ENCODE results near the gene SART3. TPM values are rescaled to one million over a fixed set of nuclear protein-coding genes. Genes with fewer than 3 reads are reported as not detected.
"Not testable (repeated sequence)": the region's sequence is repeated elsewhere in the genome, so short reads cannot be mapped to it uniquely, and the experiment has no call there.

SART3 gene
- total and polyA plus RNA-seq, 2 experiments from 2014 or later, result 23.2 to 145 TPM

- Histone ChIP-seq H3K9me3 (ENCODE audit: low read depth) (no peaks in the 10 kb centered on the region), H3K4me1 (ENCODE audit: low read depth) (no peaks in the 10 kb centered on the region), H3K27ac (peak overlapping the region; percentile 93), H3K36me3 (peaks cover 26% of the 10 kb centered on the region), H3K27me3 (no peaks in the 10 kb centered on the region), H3K4me3 (peak overlapping the region; percentile 92)
- no peak for DNase-seq (ENCODE audit: low read depth in 1 of 2, low spot score in 1 of 2)
- TF ChIP-seq CTCF (IDR thresholded peaks at IDR 0.05; ENCODE audit: low read depth, low read length), result no peak
Measured at GRCh38 chr12:108561852-108562347, 927 bp upstream of the SART3 start.

GRCh38 chr12:108560321-108560721 is 652 bp downstream of the SART3 start:
- H3K27me3 ChIP-seq, result no peaks in the 10 kb centered on the region
- H3K9me3 ChIP-seq (ENCODE audit: low read depth), result no peaks in the 10 kb centered on the region
- peak overlapping the region; percentile 92 for H3K4me3 ChIP-seq
- H3K36me3 ChIP-seq, result peaks cover 10% of the 10 kb centered on the region
- no peak for TF ChIP-seq CTCF (IDR thresholded peaks at IDR 0.05; ENCODE audit: low read depth, low read length)
- H3K27ac ChIP-seq, result peak overlapping the region; percentile 93
- DNase-seq (ENCODE audit: low read depth in 1 of 2, low spot score in 1 of 2), result peak in 1 of 2 donors; percentile 95
- no peaks in the 10 kb centered on the region for H3K4me1 ChIP-seq (ENCODE audit: low read depth)

GRCh38 chr12:108559748-108560147 is 1.2 kb downstream of the SART3 start:
- no peak overlapping the region for H3K27ac ChIP-seq
- peak overlapping the region; percentile 92 for H3K4me3 ChIP-seq
- H3K4me1 ChIP-seq (ENCODE audit: low read depth), result no peaks in the 10 kb centered on the region
- TF ChIP-seq CTCF (IDR thresholded peaks at IDR 0.05; ENCODE audit: low read depth, low read length), result no peak
- no peaks in the 10 kb centered on the region for H3K27me3 ChIP-seq
- no peak for DNase-seq (ENCODE audit: low read depth in 1 of 2, low spot score in 1 of 2)
- peaks cover 7% of the 10 kb centered on the region for H3K36me3 ChIP-seq
- H3K9me3 ChIP-seq (ENCODE audit: low read depth), result no peaks in the 10 kb centered on the region

- no peak overlapping the region for H3K4me3 ChIP-seq
- H3K27me3 ChIP-seq, result no peaks in the 10 kb centered on the region
- H3K4me1 ChIP-seq (ENCODE audit: low read depth), result no peaks in the 10 kb centered on the region
- H3K27ac ChIP-seq, result no peak overlapping the region
- no peak for DNase-seq (ENCODE audit: low read depth in 1 of 2, low spot score in 1 of 2)
- H3K9me3 ChIP-seq (ENCODE audit: low read depth), result no peaks in the 10 kb centered on the region
- no peak for TF ChIP-seq CTCF (IDR thresholded peaks at IDR 0.05; ENCODE audit: low read depth, low read length)
- peaks cover under 1% of the 10 kb centered on the region for H3K36me3 ChIP-seq
Measured at GRCh38 chr12:108559007-108559655, 1.8 kb downstream of the SART3 start.

- H3K27ac ChIP-seq; H3K27me3 ChIP-seq; H3K4me3 ChIP-seq; H3K9me3 ChIP-seq (ENCODE audit: low read depth); DNase-seq (ENCODE audit: low read depth in 1 of 2, low spot score in 1 of 2); H3K4me1 ChIP-seq (ENCODE audit: low read depth); H3K36me3 ChIP-seq: not testable (repeated sequence)
Measured at GRCh38 chr12:108555383-108555782, 5.6 kb downstream of the SART3 start.

GRCh38 chr12:108553799-108554198 is 7.2 kb downstream of the SART3 start:
- H3K4me1 ChIP-seq (ENCODE audit: low read depth), result no peaks in the 10 kb centered on the region

More at GRCh38 chr12:108553799-108554198, 7.2 kb downstream of the SART3 start:
- H3K36me3 ChIP-seq, result no peaks in the 10 kb centered on the region
- H3K27me3 ChIP-seq, result no peaks in the 10 kb centered on the region
- no peak overlapping the region for H3K4me3 ChIP-seq
- no peak overlapping the region for H3K27ac ChIP-seq
- H3K9me3 ChIP-seq (ENCODE audit: low read depth), result no peaks in the 10 kb centered on the region
- TF ChIP-seq CTCF (IDR thresholded peaks at IDR 0.05; ENCODE audit: low read depth, low read length), result no peak
- DNase-seq (ENCODE audit: low read depth in 1 of 2, low spot score in 1 of 2), result no peak
